WTC11 (cell line): ENCODE data around the gene SCYGR4. TPM values are rescaled to one million over a fixed set of nuclear protein-coding genes. Genes with fewer than 3 reads are reported as not detected.

Source experiments
- ATAC-seq: fragments of 200-7000 bp; cut with Tn5 transposase; 2 replicates; pipeline ENCODE4 v1.10.0; 2021; ENCODE audit warnings: mild to moderate bottlenecking, moderate library complexity
- CTCF ChIA-PET: fragments of 300-600 bp; sonication (Branson Sonifier 250); formaldehyde crosslinking; loops from one replicate; lab custom pipeline; 2021; ENCODE audit warnings: antibody characterized with exemption; lab: Charles Lee
- POLR2A ChIA-PET: fragments of 350-600 bp; sonication (Branson Sonifier 250); formaldehyde crosslinking; loops from one replicate; lab custom pipeline; 2021; ENCODE audit warnings: antibody characterized with exemption; lab: Charles Lee
- DNase-seq: peaks from one replicate; pipeline ENCODE4 v3.0.0; 2021; ENCODE audit warnings: low spot score
- H3K27ac Mint-ChIP-seq: 2 replicates; pipeline ENCODE4 v1.8.0; 2021; ENCODE audit warnings: mixed read lengths
- H3K27me3 Mint-ChIP-seq: 2 replicates; pipeline ENCODE4 v1.8.0; 2021; ENCODE audit warnings: low read depth, mild to moderate bottlenecking, moderate library complexity, mixed read lengths
- H3K36me3 Mint-ChIP-seq: 2 replicates; pipeline ENCODE4 v1.8.0; 2021; ENCODE audit warnings: mixed read lengths
- H3K4me1 Mint-ChIP-seq: 2 replicates; pipeline ENCODE4 v1.8.0; 2022; ENCODE audit warnings: mixed read lengths
- H3K4me3 Mint-ChIP-seq: 2 replicates; pipeline ENCODE4 v1.8.0; 2021; ENCODE audit warnings: mild to moderate bottlenecking, moderate library complexity, mixed read lengths
- H3K9me3 Mint-ChIP-seq: 2 replicates; pipeline ENCODE4 v1.8.0; 2021; ENCODE audit warnings: mixed read lengths
- AR ChIP-seq: fragments of 250-450 bp; sonication (Bioruptor Pico); IDR thresholded peaks from 2 replicates; pipeline ENCODE4 v1.9.0; 2021; ENCODE audit warnings: mild to moderate bottlenecking
- ATF6 ChIP-seq: sonication (generic); formaldehyde crosslinking; IDR thresholded peaks from 2 replicates; pipeline ENCODE4 v1.8.1; 2023; ENCODE audit warnings: mild to moderate bottlenecking, missing genetic modification reagents
- CREM ChIP-seq: sonication (generic); formaldehyde crosslinking; IDR thresholded peaks from 2 replicates; pipeline ENCODE4 v1.8.1; 2022; ENCODE audit warnings: mild to moderate bottlenecking, missing genetic modification reagents, moderate library complexity
- E2F1 ChIP-seq: sonication (generic); formaldehyde crosslinking; IDR thresholded peaks from 2 replicates; pipeline ENCODE4 v1.8.0; 2022; ENCODE audit warnings: mild to moderate bottlenecking, missing genetic modification reagents
- E2F5 ChIP-seq: sonication (generic); formaldehyde crosslinking; IDR thresholded peaks from 2 replicates; pipeline ENCODE4 v1.8.1; 2022; ENCODE audit warnings: mild to moderate bottlenecking, moderate library complexity, missing genetic modification reagents
- FOXJ3 ChIP-seq: sonication (generic); formaldehyde crosslinking; IDR thresholded peaks from 2 replicates; pipeline ENCODE4 v1.9.0; 2021; ENCODE audit warnings: missing genetic modification reagents, mild to moderate bottlenecking, borderline replicate concordance
- FOXK1 ChIP-seq: sonication (generic); formaldehyde crosslinking; IDR thresholded peaks from 2 replicates; pipeline ENCODE4 v1.8.0; 2022; ENCODE audit warnings: mild to moderate bottlenecking, moderate library complexity, missing genetic modification reagents
- FOXP4 ChIP-seq: sonication (generic); formaldehyde crosslinking; IDR thresholded peaks from 2 replicates; pipeline ENCODE4 v1.8.0; 2022; ENCODE audit warnings: mild to moderate bottlenecking, missing genetic modification reagents
- HMGA2 ChIP-seq: fragments of 250-450 bp; sonication (Bioruptor Pico); IDR thresholded peaks from 2 replicates; pipeline ENCODE4 v1.4.0; 2021; ENCODE audit warnings: mild to moderate bottlenecking, moderate library complexity
- IRF1 ChIP-seq: sonication (generic); formaldehyde crosslinking; IDR thresholded peaks from 2 replicates; pipeline ENCODE4 v1.8.0; 2023; ENCODE audit warnings: missing genetic modification reagents
- MAX ChIP-seq: sonication (generic); formaldehyde crosslinking; IDR thresholded peaks from 2 replicates; pipeline ENCODE4 v1.8.0; 2022; ENCODE audit warnings: mild to moderate bottlenecking, missing genetic modification reagents
- MYBL2 ChIP-seq: sonication (generic); formaldehyde crosslinking; IDR thresholded peaks from 2 replicates; pipeline ENCODE4 v1.8.1; 2023; ENCODE audit warnings: mild to moderate bottlenecking, moderate library complexity, missing genetic modification reagents
- STAT6 ChIP-seq: sonication (generic); formaldehyde crosslinking; conservative IDR thresholded peaks from 2 replicates; pipeline ENCODE4 v1.8.1; 2023; ENCODE audit warnings: mild to moderate bottlenecking, low read depth, missing genetic modification reagents, moderate library complexity
- TCF7 ChIP-seq: sonication (generic); formaldehyde crosslinking; IDR thresholded peaks from 2 replicates; pipeline ENCODE4 v1.8.0; 2022; ENCODE audit warnings: mild to moderate bottlenecking, low read depth, missing genetic modification reagents, moderate library complexity
- ZNF232 ChIP-seq: sonication (generic); formaldehyde crosslinking; IDR thresholded peaks from 2 replicates; pipeline ENCODE4 v1.8.0; 2022; ENCODE audit warnings: mild to moderate bottlenecking, missing genetic modification reagents
- ZNF263 ChIP-seq: sonication (generic); formaldehyde crosslinking; IDR thresholded peaks from 2 replicates; pipeline ENCODE4 v1.8.1; 2022; ENCODE audit warnings: low read depth, mild to moderate bottlenecking, moderate library complexity, missing genetic modification reagents
- ZNF671 ChIP-seq: fragments of 250-450 bp; sonication (Bioruptor Pico); IDR thresholded peaks from 2 replicates; pipeline ENCODE4 v1.8.0; 2021; ENCODE audit warnings: mild to moderate bottlenecking
- ZSCAN18 ChIP-seq: fragments of 250-450 bp; sonication (Bioruptor Pico); IDR thresholded peaks from 2 replicates; pipeline ENCODE4 v2.1.2; 2022; ENCODE audit warnings: mild to moderate bottlenecking, moderate library complexity
- total RNA-seq: library from RNA; stranded (reverse); gene quantifications from 3 replicates; pipeline ENCODE4 v1.2.3, GENCODE V29; 2021

SCYGR4 gene
- total RNA-seq, 1 experiment from 2014 or later, result not detected

- TF ChIP-seq ATF6 (CRISPR knock-in tag) (no peak), ZSCAN18 (CRISPR knock-in tag) (no peak), ZNF263 (CRISPR knock-in tag) (no peak), MYBL2 (no peak), IRF1 (CRISPR knock-in tag) (no peak), MAX (CRISPR knock-in tag) (no peak), E2F1 (CRISPR knock-in tag) (no peak), ZNF671 (CRISPR knock-in tag) (no peak), STAT6 (CRISPR knock-in tag) (no peak), ZNF232 (no peak)
- TF ChIP-seq, all 79 proteins: peak for 0
Observed at GRCh38 chr2:227614246-227614645, 3.1 kb upstream of the SCYGR4 start (continued).

- H3K4me1 Mint-ChIP-seq, result peaks cover 24% of the 10 kb centered on the region
- CTCF ChIA-PET, result no interaction called here
- peaks cover 3% of the 10 kb centered on the region; the same call in 1 of the 2 replicates for H3K27me3 Mint-ChIP-seq
- DNase-seq (no peak), ATAC-seq (no peak)
- no peak for TF ChIP-seq MAX (CRISPR knock-in tag)
- TF ChIP-seq STAT6 (CRISPR knock-in tag), result no peak
- no peak for TF ChIP-seq FOXJ3 (CRISPR knock-in tag)
- TF ChIP-seq AR (CRISPR knock-in tag), result no peak
- no peak for TF ChIP-seq HMGA2
- no peak for TF ChIP-seq FOXK1 (CRISPR knock-in tag)
- TF ChIP-seq CREM (CRISPR knock-in tag), result no peak
- TF ChIP-seq FOXP4 (CRISPR knock-in tag), result no peak
- TF ChIP-seq TCF7 (CRISPR knock-in tag), result no peak
- TF ChIP-seq E2F5 (CRISPR knock-in tag), result no peak
- no peaks in the 10 kb centered on the region for H3K36me3 Mint-ChIP-seq
- no peak within 1 kb of the TSS for H3K27ac Mint-ChIP-seq
- H3K9me3 Mint-ChIP-seq, result no peaks in the 10 kb centered on the region
- H3K4me3 Mint-ChIP-seq, result no peak within 1 kb of the TSS
- POLR2A ChIA-PET, result no interaction called here
Observed at GRCh38 chr2:227614740-227615139, 2.6 kb upstream of the SCYGR4 start, which contains the start of gene SCYGR3. Gene SCYGR3 (minus strand): TSS chr2:227614840. CDS start chr2:227614840, 0 bp downstream.
